ENCODE results near the gene GPR107.

DNA sequence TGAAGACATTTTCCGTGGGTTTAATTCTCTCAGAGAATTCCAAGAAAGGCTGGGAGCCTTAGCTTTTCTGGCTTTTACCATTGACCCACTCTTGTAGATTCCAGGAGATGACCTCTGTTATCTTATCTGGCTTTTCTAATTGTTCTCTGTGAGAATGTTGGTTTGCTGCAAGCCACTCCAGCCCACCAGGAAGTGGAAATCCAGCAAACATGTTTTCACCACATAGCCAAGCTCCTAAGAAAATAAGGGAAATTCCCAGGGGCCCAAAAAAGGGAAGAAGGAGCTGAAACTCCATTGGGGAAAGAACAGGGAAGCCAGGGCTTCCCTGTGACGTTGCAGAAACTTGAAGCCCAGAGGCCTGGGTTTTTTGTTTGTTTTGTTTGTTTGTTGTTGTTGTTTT, 19.7 kb downstream of the GPR107 start:
- TF ChIP-seq POLR2A (IDR thresholded peaks at IDR 0.05), result no peak
- TF ChIP-seq, protein P1, sequence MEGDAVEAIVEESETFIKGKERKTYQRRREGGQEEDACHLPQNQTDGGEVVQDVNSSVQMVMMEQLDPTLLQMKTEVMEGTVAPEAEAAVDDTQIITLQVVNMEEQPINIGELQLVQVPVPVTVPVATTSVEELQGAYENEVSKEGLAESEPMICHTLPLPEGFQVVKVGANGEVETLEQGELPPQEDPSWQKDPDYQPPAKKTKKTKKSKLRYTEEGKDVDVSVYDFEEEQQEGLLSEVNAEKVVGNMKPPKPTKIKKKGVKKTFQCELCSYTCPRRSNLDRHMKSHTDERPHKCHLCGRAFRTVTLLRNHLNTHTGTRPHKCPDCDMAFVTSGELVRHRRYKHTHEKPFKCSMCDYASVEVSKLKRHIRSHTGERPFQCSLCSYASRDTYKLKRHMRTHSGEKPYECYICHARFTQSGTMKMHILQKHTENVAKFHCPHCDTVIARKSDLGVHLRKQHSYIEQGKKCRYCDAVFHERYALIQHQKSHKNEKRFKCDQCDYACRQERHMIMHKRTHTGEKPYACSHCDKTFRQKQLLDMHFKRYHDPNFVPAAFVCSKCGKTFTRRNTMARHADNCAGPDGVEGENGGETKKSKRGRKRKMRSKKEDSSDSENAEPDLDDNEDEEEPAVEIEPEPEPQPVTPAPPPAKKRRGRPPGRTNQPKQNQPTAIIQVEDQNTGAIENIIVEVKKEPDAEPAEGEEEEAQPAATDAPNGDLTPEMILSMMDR (IDR thresholded peaks at IDR 0.05), result no peak
